ENCODE results near the gene ANKHD1.

The ANKHD1 gene

DNA sequence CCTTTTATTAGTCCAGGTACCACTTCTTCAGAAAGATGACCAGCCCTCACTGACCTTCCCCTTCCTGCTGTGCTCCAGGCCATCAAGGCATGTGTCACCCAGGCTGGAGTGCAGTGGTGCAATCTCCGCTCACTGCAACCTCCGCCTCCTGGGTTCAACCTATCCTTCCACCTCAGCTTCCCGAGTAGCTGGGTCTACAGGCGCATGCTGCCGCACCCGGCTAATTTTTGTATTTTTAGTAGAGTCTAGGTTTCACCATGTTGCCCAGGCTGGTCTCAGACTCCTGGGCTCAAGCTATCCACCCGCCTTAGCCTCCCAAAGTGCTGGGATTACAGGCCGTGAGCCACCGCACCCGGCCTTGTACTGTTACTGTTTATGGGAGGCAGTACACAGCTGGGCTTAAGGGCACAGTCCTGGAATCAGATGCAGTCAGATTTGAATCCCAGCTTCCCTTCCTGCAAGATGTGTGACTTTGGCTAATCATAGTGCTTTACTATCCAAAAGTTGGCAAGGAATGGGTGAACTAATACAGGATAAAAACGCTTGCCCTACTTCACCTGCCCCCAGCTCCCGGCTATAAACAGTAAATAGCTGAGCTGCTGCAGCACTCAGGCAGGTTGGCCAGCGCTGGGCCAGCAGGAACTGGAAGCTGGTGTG lies 145.3 kb downstream of the ANKHD1 start:
- no peak for DNase-seq (ENCODE audit: low read depth in 2 of 2)

DNA sequence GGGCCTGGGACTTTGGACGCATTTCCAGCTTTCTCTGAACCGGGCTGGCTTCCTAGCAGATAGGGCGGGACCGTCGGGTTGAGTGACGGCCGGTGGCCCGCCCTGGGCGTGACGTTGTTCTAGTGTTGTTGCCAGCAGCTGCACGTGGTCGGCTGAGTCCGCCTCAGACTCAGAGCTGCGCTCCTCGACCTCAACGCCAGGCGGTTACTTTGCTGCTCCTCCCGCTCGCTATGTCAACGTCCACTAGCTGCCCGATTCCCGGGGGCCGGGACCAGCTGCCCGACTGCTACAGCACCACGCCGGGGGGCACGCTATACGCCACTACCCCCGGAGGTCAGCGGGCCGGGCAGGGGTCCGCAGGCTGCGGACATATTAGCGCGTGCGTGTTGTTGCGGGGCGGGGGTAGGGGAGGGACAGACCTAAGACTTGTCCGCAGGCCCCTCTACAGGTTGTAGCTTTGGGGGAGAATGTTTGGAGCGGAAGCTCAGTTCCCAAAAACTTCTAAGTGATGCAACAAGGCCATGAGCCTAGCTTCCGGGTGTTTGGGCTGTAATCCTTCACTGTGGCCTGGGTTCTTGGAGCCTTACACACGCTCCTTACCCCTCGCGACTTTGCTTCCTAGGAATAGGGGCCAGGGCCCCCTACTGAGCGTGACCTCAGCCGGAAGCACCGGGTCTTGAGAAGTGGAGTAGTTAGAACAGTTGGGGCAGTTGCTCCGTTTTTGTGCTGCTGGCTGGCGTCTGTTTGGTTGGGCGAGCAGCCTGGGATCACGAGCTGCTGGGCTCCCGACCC lies 146.1 kb downstream of the ANKHD1 start, which contains the start of gene EIF4EBP3:
TSS of gene EIF4EBP3 (plus strand) at position 155 of the 792 bp plus-strand sequence. CDS start at position 231, 76 bp downstream.
- DNase-seq (ENCODE audit: low read depth in 2 of 2), result peak; percentile 81 to 82

DNA sequence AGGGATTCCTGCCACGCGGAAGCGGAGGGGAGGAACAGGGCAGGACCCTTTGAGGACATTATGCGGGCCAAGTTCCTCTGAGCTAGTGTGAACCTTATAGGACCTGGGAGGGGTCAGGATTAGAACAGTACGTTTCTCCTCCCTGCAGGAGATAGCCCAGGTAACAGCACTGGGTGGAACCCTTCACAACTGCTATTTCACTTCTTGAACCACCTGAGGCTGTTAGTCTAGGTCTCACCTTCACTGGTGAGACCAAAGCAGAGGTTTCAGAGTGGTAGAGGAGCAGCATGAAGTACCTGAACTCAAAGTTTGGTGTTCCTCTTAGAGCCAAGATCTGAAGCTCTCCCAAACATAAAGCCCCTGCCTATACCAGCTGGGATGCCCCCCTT lies 146.7 kb downstream of the ANKHD1 start:
- no peak for DNase-seq (ENCODE audit: low read depth in 2 of 2)

DNA sequence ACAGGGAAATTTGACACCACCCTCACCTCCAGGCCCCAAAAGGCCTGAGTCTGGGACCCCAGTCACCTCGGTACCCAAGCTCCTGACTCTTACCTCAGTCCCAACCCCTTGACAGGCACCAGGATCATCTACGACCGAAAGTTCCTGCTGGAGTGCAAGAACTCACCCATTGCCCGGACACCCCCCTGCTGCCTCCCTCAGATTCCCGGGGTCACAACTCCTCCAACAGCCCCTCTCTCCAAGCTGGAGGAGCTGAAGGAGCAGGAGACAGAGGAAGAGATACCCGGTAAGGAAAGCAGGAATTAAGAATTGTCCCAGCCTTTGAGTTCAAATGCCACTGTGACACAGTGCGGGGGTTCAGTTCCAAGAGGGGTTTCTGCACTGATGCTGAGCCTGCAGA lies 147.2 kb downstream of the ANKHD1 start:
- no peak for DNase-seq (ENCODE audit: low read depth in 2 of 2)

DNA sequence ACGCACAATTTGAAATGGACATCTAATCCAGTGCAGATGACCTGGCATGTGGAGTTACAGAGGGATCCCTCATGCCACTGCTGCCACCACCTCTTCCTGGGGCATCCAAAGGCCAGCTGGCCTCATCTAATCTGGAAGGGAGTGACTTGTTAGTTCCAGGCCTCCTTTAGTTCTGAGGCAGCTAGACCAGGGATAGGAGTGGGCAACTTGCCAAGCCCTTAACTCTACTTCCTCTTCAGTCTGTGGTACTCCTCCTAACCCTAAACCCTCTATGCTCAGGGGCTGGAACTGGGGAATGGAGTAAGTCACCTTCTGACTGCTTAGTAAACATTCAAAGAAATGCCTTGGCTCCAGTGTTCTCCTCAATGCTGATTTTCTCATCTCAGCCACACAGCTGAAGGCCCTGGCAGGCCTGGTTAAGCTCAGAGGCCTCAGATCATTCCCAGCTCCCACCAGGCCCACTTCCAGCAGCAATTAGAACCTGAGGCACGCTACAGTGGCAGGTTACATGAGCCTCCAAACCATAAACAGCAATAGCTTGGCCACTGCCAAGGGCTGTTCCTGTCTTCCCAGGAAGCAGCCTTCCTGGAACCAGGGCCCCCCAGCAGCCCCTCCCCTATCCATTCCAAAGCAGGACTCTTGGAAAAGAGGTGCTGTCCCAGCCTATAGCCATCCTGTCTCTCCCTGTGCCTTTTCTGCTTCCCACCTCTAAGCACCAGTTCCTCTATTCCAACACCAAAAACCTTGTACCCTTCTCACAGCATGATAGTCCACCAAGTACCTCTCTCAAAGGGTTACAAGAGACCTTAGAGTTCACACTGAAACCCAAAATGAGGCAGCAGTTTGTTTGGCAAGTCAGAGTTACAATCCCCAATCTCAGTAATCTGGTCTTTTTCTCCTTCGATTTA lies 147.9 kb downstream of the ANKHD1 start:
- no peak for DNase-seq (ENCODE audit: low read depth in 2 of 2)

DNA sequence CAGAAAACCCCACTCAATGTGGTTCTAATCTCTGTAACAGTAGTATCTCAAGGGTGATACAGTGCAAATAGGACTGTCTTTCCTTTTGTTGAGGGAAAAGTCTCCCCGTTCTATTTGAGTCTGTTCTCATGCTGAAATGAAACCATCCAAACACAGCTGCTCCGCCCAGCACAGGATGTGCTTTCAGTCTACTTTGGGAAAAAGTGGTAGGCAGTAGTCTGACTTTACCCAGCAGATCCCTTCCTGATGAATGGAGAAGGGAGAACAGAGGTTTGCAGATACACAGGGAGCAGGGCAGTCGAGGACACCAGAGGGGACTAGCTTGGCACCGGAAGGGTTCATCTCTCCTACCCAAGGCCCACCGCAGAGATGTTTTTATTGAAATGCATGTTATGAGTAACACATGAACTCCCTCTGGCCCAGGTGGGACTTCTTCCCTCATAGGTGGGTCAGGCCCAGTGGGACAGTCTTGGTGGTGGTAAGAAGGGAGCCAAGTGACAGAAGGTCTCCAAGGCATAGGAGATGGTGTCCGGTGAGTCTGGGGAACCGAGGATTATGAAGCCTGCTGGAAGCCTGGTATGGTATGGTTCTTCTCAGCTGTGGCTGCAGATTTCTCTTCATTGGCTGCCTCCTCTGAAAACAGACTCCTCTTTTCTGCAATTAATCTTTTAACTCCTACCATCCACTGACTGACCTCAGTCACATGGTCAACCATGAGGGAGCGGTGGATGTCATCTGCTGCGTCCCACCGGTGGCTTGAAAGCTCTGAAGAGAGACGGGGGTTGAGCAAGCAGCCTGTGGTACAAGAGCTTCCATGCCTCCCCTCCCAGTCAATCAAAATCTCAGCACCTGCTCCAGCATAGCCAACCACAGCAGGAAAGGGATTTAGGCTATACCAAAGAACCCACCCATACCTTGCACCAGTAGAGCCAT lies 148.8 kb downstream of the ANKHD1 start:
- no peak for DNase-seq (ENCODE audit: low read depth in 2 of 2)

DNA sequence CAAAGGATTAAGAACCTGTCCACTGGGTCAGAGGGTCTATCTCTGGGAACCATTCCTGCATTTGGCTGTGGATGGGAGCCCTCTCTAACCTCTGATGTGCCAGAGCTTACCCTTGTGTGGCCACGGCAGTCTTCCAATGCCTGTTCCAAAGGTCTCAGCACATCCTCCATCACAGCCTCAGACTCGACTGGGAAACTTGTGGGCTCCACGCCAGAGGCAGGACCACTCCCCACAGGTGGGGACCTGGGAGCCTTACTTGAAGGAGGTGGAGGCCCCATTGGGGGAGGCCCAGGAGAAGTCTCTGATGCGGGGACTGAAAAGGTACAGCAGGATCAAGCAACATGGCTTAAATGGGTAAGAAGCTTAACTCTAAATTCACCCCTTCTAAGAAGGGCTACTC lies 150.2 kb downstream of the ANKHD1 start:
- no peak for DNase-seq (ENCODE audit: low read depth in 2 of 2)

DNA sequence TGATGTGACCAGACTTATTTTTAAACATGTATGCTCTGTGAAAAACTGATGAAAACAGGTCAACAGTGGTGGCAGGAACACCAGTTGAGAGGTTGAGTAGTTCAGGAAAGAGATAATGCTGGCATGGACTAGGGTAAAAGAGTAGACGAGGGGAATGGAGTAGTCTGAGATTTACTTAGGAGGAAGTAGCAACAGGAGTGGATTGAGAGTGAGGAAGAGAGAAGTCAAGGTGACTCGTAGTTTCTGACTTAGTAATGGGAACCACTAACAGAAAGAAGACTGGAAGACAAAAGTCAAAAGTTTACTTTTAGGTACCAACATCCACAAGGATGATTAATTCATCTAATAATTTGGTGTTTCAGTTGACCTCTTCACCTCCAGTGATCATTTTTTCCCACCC lies 152.0 kb downstream of the ANKHD1 start:
- no peak for DNase-seq (ENCODE audit: low read depth in 2 of 2)

DNA sequence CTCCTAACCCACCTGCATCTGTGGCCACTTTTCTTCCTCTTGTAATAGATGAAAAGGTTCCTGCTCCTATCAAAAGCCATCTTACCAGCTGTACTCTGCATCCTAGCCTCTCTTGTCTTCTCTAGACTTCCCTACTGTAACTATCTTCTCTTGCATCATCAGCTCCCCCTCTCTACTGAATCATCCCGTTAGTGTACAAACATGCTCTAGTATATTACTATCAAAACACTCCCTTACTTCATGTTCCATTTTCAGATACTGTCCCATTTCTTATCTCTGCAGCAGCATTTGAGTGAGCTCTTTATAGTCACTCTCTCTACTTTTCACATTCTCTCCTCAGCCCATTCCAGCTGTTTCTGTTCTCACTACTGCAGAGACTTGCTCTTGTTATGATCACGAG lies 152.8 kb downstream of the ANKHD1 start:
- no peak for DNase-seq (ENCODE audit: low read depth in 2 of 2)

DNA sequence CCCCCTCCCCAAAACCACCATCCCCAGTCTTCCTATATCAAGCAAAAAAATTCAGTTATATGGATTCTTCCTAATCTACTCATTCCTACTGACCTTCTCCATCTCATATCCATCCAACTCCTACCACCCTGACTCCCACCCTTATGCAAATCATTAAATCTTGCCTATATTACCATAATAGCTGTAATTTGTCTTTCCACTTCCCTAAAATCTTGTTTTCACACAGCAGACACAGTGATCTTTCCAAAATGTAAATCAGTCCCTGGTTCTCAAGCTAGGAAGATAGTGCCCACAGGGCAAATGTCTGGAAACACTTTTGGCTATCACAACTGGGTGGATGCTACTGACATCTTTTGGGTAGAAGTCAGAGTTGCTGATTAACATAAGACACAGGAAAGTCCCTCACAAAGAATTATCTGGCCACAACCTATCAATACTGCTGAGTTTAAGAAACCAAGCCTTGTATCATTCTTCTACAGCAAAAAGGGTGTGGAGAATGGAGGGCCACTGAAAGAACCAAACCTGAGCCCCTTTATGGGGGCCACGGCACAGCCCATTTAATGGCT lies 154.2 kb downstream of the ANKHD1 start:
- DNase-seq (ENCODE audit: low read depth in 2 of 2), result no peak

DNA sequence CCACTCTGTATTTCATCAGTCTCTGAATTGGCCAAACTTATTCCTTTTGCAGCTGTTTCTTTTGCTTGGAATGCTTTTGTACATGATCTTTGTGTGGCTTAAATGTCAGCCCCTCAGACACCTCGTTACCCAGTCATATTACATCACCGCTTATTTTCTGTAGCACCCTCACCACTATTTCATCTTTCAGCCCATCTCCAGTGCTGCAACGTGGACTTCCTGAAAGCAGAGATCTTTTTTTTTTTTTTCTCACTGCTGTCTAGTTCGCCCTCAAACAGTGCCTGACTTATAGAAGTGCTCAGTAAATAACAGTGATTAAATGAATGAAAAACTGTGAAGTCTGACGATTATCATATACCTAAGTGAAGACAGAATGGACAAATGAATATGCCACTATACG lies 154.8 kb downstream of the ANKHD1 start:
- no peak for DNase-seq (ENCODE audit: low read depth in 2 of 2)

DNA sequence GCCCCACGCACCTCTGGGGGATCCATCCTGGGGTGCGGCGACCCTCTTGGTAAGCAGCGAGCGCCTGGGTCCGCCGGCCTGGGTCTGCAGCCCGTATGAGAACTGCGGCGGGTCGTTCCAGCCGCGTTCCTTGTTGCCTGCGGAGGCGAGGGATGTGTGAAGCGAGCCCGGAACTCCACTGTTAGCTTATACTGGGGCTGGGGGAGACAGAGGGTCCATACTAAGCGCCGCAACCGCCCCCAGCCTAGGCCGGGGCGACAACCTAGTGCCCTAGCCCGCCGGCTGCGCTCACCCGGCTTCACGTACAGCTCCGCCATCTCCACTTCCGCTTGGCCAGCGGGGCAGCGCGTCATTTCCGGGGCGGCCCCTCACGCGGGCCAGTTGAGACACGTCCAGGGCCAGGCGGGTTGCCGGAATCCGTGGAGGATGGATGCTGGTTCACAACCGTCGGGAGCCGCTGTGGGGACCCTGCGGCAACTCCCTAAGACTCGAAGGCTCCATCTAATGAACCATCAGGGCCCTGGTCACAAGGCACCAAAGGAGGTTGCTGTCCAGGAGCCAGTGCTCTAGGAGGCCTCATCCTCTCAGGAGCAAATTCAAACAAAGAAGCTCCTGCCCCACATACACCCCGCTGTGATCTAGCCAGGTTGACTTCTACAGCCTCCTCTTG lies 155.6 kb downstream of the ANKHD1 start, which contains the start of gene SRA1:
TSS of gene SRA1 (minus strand) at position 338 of the 670 bp plus-strand sequence. CDS start at position 317, 21 bp downstream.
- peak; percentile 74 to 85 for DNase-seq (ENCODE audit: low read depth in 2 of 2)

DNA sequence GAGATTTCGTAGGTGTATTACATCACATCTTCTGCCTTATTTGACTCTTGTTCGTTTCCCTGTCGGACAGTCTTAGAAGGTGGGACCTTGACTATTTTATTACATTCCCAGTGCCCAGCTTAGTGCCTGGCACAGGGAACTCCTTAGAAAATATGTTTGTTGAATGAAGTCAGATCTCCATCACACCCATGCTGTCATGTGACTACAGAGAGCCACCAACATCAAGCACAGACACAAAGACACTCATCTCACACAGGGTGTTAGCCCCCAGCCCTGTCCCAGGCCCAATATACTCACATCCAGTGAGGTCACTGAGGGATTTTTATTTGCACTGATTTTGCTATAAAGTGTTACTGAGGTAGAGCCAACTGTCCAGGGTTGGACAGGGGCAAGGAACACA lies 156.3 kb downstream of the ANKHD1 start:
- DNase-seq (ENCODE audit: low read depth in 2 of 2), result no peak

DNA sequence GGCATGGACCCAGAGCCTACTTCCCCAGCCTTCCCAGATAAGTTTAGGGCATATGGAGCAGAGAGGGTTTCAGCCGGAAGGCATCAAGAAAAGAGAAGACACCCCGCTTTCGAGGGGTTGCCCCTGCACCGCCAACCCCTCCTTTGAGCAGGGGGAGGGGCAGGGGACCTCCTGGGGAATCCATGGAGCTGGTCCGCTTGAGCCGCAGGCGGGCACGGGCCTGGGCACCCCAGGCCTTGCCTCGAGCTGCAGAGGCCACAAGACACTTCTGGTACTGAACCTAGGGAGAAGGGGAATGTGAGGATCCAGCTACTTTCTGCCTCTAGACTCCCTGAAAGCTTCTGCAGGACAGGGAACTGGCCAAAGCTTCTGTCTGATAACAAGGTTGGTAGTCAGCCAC lies 156.9 kb downstream of the ANKHD1 start:
- no peak for DNase-seq (ENCODE audit: low read depth in 2 of 2)

DNA sequence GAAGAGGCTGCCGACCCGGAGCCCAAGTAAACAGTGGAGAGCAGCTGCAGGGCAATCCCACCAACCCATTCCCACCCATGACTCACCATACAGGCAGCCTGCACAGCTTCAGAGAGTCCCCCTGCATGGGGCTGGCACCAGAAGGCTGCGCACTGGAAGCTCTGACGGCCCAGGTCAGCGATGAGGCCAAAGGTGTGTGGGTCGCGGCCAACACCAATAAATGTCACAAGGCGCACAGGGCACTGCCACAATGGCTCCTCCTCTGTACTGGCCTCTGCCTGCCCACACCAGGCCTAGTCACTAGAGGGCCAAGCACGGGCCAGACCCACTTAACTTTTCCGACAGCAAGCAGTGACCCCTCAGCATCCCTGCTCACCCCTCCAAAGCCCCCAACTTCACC lies 158.6 kb downstream of the ANKHD1 start:
- no peak for DNase-seq (ENCODE audit: low read depth in 2 of 2)

DNA sequence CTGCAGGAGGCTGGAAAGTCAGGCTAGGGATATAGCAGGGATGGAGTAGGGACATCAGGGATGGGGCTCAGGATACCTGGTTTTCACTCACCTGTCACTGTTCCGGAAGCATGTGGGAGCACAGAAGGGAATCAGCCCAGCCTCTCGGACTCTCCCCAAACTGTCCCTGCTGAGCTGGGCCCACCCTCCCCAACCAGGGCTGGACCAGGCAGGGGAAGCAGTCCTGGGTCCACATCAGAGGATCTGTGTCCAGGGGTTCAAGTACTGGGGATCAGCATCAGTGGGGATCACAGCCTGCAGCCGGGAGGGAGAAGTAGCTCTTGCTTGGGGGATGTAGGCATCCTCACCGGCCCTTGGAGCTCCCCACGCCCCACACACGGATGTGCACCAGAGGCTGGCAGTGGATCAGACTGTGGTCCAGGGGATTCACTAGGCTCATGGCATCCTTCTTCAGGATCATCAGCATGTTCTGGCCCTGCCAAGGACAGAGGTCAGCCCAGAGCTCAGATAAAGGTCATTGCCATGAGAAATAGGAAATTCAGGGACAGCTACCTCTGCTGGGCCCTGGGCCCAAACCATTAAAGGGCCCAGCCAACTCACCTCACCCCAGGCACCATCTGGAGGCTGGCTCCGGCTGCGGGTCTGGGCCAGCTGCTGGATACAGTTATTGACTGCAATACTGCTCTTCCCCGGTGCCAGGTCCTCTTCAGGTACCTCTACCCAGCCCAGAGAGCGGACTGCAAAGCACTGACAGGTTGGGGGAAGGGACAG lies 160.3 kb downstream of the ANKHD1 start:
- DNase-seq (ENCODE audit: low read depth in 2 of 2), result no peak

DNA sequence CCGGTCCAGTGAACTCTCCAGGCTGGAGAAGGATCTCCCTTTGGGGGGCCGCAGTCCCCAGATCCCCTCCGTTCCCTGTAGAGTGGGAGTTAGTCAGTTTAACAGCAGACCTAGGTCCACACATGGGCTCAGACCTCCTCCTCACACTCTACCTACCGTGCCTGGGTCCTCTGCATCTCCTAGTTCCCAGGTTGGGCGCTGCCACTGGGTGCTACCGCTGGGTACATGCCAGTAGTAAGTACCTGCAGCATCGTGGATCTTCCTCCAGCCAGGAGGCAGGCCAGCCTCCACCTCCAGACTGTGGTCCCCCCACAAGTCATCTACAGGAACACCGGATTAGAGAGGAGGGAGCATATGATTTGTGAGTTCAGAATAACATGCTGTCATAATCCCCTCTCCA lies 162.0 kb downstream of the ANKHD1 start:
- DNase-seq (ENCODE audit: low read depth in 2 of 2), result no peak

DNA sequence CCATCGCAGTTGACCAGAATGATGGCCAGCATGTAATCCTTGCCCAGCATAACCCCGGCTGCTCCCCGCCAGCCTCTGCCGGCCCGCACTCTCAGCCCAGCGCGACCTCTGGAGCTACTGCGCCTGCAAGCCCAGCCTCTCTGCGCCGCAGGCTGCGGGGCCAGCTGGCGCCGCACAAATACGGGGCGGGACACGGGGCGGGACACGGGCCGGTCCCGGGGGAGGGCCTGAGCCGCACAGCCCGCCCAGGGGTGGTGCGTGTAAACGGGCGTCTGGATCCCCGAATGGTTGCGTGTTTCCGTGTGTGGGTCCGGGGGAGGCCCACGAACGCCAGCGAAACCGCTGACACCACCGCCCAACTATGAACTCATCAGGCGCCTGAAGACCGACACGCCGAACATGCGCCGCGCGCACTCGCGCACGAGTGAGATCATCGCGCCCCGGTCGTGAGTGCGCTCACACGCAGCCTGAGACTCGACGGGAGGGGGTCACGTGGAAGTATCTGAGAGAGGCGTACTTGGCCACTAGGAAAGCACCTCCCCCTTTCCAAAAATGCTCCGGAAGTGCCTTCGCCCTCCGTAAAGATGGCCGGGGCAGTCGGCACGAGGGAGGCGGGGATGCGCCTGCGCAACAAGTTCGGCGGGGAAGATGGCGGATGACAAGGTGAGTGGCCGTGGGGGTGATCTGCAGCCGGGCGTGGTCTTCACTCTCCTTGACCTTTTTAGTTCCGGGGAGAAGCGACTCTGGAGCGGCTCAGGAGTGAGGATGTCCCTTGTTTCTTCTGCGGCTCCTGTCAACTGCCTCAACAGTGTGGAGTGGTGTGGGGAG lies 162.8 kb downstream of the ANKHD1 start, which contains the start of the genes APBB3 and SLC35A4:
TSS of gene APBB3 (minus strand) at position 403 of the 828 bp plus-strand sequence. CDS start at position 50, 353 bp downstream.
TSS of gene SLC35A4 (plus strand) at position 633 of the 828 bp plus-strand sequence. CDS start 2,342 bp downstream, outside the sequence.
- peak; percentile 93 to 95 for DNase-seq (ENCODE audit: low read depth in 2 of 2)
